Ovary (tissue), 9 donors: ENCODE measurements around the gene JAK1. TPM values are rescaled to one million over a fixed set of nuclear protein-coding genes. Genes with fewer than 3 reads are reported as not detected.

Source experiments
- DNase-seq, 5 donors: peaks; one replicate each; pipeline ENCODE4 v3.0.0-alpha.2; 2019 to 2020
- H3K27ac ChIP-seq, 2 donors: fragments of 200-600 bp; one replicate each; pipeline versions ENCODE4 v1.5.1 to v1.8.0; 2019 to 2022
- H3K27me3 ChIP-seq: fragments of 200-600 bp; one replicate; pipeline ENCODE4 v1.8.0; 2022
- H3K36me3 ChIP-seq: fragments of 200-600 bp; sonication (generic); one replicate; pipeline ENCODE4 v1.5.1; 2019
- H3K4me1 ChIP-seq: one replicate; pipeline ENCODE4 v1.8.1; 2013; ENCODE audit warnings: mild to moderate bottlenecking, moderate library complexity; ENCODE audit not compliant: insufficient read depth
- H3K4me3 ChIP-seq: fragments of 200-600 bp; sonication (generic); one replicate; pipeline ENCODE4 v1.5.1; 2017
- H3K9me3 ChIP-seq, 2 donors: fragments of 200-600 bp in 1 of 2; sonication (generic) in 1 of 2; one replicate each; pipeline versions ENCODE4 v1.5.1 to v1.8.1; 2013 to 2019; ENCODE audit warnings: mild to moderate bottlenecking in 1 of 2, moderate library complexity in 1 of 2
- CTCF ChIP-seq, 3 donors: fragments of 450-650 bp in 2 of 3; fragments of 200-600 bp in 1 of 3; IDR thresholded peaks; one replicate each; pipeline versions ENCODE4 v1.5.1 to v1.8.0; 2016 to 2022; ENCODE audit warnings: antibody characterized with exemption in 3 of 3, mild to moderate bottlenecking in 1 of 3
- EP300 ChIP-seq: sonication (generic); formaldehyde crosslinking; IDR thresholded peaks from one replicate; pipeline ENCODE4 v1.6.1; 2017; ENCODE audit warnings: antibody characterized with exemption
- POLR2A ChIP-seq: fragments of 450-650 bp; IDR thresholded peaks from one replicate; pipeline ENCODE4 v1.6.1; 2017; ENCODE audit warnings: antibody characterized with exemption, mild to moderate bottlenecking, moderate library complexity
- WGBS, 3 donors: extraction: QIAGEN DNeasy Blood & Tissue Kit in 1 of 3; methylation state at CpG; one replicate each; pipeline versions ENCODE4 v1.1.5 to v1.1.7; 2013 to 2017; 5-methylcytosine and 5-hydroxymethylcytosine counted together
- intact Hi-C, 4 donors: fragments of 100-400 bp; cut with DNase I; formaldehyde crosslinking; loops; one replicate each; pipeline versions ENCODE4 v1.11.0 to v1.15.1; 2022 to 2023
- polyA plus RNA-seq, 2 donors: library from polyadenylated mRNA; stranded (reverse); fragments of 200-250 nt in 1 of 2; fragments of 350-450 nt in 1 of 2; fragmentation: Illumina TruSeq in 1 of 2; extraction: RNeasy Lipid Tissue Mini Kit (QIAGEN cat#74804) in 1 of 2; gene quantifications; one replicate each; pipeline ENCODE4 v1.2.3, GENCODE V29; 2013 to 2014
- total RNA-seq, 7 donors: library from RNA; depleted of rRNA in 2 of 7; stranded (reverse); fragments of >200 nt in 2 of 7; fragmentation: NEBNext Ultra II Directional in 3 of 7; extraction: Animal tissue kit (Norgen Biotek cat#: 25700) in 3 of 7; gene quantifications; one replicate each; pipeline versions ENCODE4 v1.1.0 to v1.2.4, GENCODE V29; 2016 to 2023
- donor health status: DM: no; HTN: no; CAD: no; lungs with moderate emphysema.
- donor health status: DM: no; HTN: no; CAD: no.
- donor health status: Bipolar disorder and iron deficiency.
- donor health status: DM: yes; HTN: yes; CAD: no.
- donor health status: DM: no; HTN: no; CAD: no.
- donor health status: DM: yes; HTN: yes; CAD: no.

Gene JAK1
- total and polyA plus RNA-seq, 9 donors: 50.9 to 169 (median 127) TPM

GRCh38 chr1:64983110-64983509, 16.8 kb upstream of the JAK1 start:
- Histone ChIP-seq H3K4me1 (no peaks in the 10 kb centered on the region), H3K9me3 (no peaks in the 10 kb centered on the region), H3K36me3 (no peaks in the 10 kb centered on the region), H3K27me3 (no peaks in the 10 kb centered on the region), H3K4me3 (no peak overlapping the region), H3K27ac (no peak overlapping the region)
- no peak for DNase-seq
- TF ChIP-seq POLR2A (no peak), CTCF (IDR thresholded peaks at IDR 0.05) (no peak), EP300 (no peak)
- 33 to 54% (median 34%) methylated on average over 5 of the region's 5 CpGs for WGBS, 3 donors
- intact Hi-C loops: no loop called here

GRCh38 chr1:64981601-64982533, 15.5 kb upstream of the JAK1 start:
- no peaks in the 10 kb centered on the region for H3K27me3 ChIP-seq
- TF ChIP-seq CTCF (IDR thresholded peaks at IDR 0.05): no peak
- TF ChIP-seq POLR2A: no peak
- no peak for TF ChIP-seq EP300
- no peaks in the 10 kb centered on the region for H3K4me1 ChIP-seq
- H3K36me3 ChIP-seq: no peaks in the 10 kb centered on the region
- DNase-seq: no peak
- H3K27ac ChIP-seq: no peak overlapping the region
- intact Hi-C loops: no loop called here
- H3K4me3 ChIP-seq: no peak overlapping the region
- WGBS, 3 donors: 83 to 96% (median 85%) methylated on average over 7 of the region's 7 CpGs
- H3K9me3 ChIP-seq: no peaks in the 10 kb centered on the region

GRCh38 chr1:64980745-64981600, 14.6 kb upstream of the JAK1 start:
- intact Hi-C loops: no loop called here

More at GRCh38 chr1:64980745-64981600, 14.6 kb upstream of the JAK1 start:
- Histone ChIP-seq H3K9me3 (no peaks in the 10 kb centered on the region), H3K4me1 (no peaks in the 10 kb centered on the region), H3K27me3 (no peaks in the 10 kb centered on the region), H3K4me3 (no peak overlapping the region), H3K36me3 (no peaks in the 10 kb centered on the region), H3K27ac (no peak overlapping the region)
- DNase-seq: no peak
- WGBS, 3 donors: 90 to 92% (median 90%) methylated on average over 8 of the region's 8 CpGs
- TF ChIP-seq CTCF (IDR thresholded peaks at IDR 0.05) (no peak), EP300 (no peak), POLR2A (no peak)
